NCI-H2081 treated with DMSO at 0.1 percent for 48 hours (cell line): Measurements from ENCODE around the gene GPATCH4.
"Not testable (repeated sequence)": the region's sequence is repeated elsewhere in the genome, so short reads cannot be mapped to it uniquely, and the experiment has no call there.

Experiments used
- DNase-seq: peaks from one replicate; lab custom pipeline; 2025; lab: John Stamatoyannopoulos, UW

Gene GPATCH4

DNA sequence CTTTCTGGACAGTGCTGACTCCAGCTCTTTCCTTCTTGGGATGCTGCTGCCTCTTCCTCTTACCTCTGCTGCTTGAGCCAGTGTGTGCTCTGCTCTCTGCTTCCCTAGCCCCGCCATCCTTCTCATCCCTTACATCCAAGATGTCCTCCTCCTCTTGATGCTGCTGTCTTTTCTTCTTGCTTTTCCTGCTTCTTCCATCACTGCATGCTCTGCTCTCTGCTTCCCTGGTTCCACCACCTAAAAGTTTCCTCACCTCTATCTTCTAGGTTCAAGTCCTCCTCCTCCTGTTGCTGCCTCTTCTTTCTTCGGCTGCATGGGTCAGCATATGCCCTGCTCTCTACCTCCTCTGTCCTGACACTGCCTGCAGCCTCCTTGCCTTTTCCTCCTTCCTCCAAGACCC lies 6.3 kb downstream of the GPATCH4 start:
- no peak for DNase-seq

DNA sequence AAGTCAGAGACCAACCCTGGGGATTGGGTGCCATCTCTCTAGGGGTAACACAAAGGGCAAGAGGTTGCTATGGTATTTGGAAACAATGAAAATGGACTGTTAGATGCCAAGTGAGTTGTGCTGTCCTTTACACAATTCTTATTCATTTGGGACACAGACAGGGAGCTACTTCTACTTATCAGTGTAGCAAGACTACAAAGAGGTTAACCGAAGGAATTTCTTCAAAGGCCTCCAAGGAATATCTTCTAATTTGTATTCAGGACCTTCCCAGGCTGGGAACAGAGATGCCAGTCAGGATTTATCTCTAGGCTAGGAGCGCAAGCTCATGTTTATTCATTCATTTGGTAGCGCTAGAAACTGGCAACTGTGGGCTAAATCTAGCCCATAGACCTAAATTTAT lies 7.1 kb downstream of the GPATCH4 start:
- no peak for DNase-seq

DNA sequence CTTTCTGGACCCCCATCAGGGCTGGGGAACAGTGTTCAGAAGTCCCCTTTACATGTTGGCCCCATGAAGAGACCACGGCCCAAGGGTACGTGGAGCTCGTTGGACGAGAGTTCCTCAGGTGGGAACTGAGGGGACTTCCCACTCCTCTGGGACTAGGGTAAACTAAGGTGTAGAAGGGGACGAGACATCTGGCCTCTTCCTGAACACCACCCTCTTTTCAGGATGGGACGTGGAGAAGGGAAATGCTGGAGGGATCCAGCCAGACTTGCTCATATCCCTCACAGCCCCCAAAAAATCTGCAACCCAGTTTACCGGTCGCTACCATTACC lies 7.7 kb downstream of the GPATCH4 start:
- no peak for DNase-seq

DNA sequence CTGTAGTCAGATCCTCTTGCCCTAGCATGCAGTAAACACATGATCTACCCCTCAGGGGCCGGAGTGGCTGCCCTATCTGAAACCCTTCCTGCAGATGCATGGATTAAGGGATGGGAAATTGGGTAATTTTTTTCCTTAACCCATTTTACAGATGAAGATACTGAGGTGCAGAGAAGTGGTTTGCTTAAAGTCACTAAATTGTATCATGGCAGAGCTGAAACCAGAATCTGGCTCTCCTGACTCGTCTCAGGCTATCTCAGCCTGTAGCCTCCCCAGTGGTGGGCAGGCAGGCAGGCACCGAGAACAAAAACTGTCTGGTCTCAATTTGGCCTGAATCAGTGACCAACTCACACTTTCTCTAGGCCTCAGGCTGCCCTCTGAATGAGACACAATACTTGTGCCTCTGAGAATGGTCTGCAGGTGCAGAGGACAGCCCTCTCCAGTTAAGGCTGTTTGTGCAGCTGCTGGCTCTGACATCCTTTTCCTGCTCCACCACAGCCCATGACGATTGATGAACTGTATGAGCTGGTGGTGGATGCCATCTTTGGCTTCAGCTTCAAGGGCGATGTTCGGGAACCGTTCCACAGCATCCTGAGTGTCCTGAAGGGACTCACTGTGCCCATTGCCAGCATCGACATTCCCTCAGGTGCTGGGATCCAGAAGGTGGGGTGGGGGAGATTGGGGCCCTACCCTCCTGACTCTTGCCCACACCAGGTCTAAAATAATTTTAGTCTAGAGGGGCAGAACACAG lies 8.2 kb downstream of the GPATCH4 start:
- DNase-seq, result peak; percentile 28

DNA sequence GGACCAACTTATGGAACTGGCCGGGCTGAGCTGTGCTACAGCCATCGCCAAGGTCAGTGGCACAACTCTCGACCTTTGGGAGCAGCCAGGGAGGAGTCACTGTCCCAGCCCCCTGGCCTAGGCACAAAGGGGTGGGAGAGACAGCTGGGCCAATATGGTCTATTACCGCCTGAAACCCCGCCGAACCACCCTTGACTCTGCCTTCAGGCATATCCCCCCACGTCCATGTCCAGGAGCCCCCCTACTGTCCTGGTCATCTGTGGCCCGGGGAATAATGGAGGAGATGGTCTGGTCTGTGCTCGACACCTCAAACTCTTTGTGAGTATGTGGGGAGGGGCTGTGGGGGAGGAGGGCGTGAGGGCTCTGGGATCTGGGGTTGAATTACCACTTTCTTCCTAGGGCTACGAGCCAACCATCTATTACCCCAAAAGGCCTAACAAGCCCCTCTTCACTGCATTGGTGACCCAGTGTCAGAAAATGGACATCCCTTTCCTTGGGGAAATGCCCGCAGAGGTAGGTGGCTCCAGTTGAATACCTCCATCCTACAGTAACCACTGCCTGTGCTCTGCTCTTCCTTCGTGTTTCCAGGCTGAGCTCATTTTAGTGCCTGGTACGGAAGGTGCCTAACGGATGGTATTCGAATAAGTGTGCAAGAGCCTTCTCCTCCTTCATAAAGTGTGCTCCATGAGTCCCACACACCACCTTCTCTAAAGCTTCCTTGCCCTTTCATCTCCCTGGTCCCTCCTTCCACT lies 8.9 kb downstream of the GPATCH4 start:
- DNase-seq, result no peak

DNA sequence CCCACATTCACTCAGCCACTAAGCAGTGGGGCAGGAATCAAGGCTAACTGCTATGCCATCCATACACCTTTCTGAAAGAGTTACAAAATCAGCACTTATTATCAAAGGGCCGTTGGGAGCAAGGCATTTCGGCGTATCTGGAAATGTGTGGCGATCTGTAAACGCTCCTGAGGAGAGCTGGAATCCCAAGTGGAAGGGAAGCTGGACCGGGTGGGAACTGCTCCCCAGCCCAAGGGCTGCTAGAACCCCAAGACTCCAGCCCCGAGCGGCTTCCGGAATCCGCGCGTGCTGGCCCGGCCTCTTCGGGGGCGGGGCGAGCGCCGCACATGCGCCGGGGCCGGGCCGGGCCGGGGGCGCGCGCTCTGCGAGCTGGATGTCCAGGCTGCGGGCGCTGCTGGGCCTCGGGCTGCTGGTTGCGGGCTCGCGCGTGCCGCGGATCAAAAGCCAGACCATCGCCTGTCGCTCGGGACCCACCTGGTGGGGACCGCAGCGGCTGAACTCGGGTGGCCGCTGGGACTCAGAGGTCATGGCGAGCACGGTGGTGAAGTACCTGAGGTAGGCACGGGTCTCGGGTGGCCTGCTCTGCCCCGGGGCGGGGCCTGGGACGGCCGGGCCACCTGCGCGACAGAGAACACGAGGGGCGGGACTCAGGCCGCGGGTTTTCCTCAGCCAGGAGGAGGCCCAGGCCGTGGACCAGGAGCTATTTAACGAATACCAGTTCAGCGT lies 9.7 kb downstream of the GPATCH4 start, which contains the start of gene NAXE:
Gene NAXE, plus strand, starts transcription at position 345 of the 726 bp plus-strand sequence. Its CDS starts 29 bp downstream, at position 374.
- peak; percentile 23 for DNase-seq

DNA sequence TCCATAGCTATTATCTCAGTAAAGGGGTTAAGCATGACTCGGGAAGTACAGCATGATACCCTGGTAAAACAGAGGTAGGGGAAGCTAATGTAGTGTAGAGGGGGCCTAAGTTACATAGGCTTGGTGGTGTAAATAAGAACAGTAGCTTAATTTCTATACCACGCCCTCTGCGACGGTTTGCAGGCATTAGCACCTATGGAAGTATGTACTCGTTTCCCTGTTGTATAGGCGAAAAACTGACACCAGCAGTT lies 10.2 kb downstream of the GPATCH4 start:
- no peak for DNase-seq

DNA sequence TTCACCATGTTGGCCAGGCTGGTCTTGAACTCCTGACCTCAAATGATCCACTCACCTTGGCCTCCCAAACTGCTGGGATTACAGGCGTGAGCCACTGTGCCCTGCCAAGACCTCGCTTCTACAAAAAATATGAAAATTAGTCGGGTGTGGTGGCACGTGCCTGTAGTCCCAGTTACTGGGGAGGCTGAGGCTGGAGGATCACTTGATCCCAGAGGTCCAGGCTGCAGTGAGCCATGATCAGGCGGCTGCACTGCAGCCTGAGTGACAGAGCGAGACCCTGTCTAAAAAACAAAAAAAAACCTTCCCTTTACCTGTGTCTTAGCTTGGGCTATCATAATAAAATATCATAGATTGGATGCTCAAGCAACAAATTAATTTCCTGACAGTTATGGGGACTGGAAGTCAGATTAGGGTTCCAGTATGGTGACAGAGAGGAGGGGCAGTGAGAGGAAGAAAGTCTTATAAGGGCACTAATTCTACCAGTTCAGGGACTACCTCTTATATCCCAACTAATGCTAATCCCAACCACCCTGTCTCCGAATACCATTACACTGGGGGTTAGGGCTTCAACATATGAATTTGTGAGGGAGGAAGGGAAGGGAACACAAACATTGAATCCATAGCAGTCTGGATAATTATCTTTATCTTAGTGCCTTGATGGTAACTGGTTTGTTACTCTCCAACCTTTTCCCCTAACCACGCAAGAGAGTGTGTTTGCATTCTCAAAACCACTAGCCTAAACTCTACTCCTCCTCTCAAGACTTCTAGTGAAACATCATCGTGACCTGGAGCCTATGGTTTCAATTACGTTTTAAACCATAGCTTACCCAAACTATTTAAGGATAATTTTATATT lies 10.7 kb downstream of the GPATCH4 start:
- DNase-seq, result no peak

DNA sequence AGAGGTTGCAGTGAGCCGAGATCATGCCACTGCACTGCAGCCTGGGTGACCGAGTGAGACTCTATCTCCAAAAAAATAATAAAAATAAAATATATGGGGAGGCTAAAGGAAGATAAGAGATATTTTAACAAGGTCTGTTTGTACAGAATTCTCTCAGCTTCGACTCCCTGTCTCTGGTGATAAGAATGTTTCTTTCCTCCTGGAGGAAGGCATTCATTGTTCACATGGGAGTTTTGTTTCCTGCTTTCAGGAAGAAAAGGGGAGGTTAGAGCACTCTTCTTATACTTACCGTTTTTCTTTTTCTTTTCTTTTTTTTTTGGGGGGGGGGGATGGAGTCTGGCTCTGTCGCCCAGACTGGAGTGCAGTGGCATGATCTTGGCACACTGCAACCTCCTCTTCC lies 11.7 kb downstream of the GPATCH4 start:
- no peak for DNase-seq

DNA sequence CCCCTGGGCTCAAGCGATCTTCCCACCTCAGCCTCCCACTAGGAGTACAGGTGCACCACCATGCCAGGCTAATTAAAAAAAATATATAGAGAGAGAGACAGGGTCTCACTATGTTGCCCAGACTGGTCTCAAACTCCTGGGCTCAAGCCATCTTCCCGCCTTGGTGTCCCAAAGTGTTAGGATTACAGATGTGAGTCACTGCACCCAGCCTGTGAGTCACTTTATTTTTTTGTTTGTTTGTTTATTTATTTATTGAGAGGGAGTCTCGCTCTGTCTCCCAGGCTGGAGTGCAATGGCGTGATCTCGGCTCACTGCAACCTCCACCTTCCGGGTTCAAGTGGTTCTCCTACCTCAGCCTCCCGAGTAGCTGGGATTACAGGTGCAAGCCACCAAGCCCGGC lies 13.4 kb downstream of the GPATCH4 start:
- DNase-seq, result not testable (repeated sequence)

DNA sequence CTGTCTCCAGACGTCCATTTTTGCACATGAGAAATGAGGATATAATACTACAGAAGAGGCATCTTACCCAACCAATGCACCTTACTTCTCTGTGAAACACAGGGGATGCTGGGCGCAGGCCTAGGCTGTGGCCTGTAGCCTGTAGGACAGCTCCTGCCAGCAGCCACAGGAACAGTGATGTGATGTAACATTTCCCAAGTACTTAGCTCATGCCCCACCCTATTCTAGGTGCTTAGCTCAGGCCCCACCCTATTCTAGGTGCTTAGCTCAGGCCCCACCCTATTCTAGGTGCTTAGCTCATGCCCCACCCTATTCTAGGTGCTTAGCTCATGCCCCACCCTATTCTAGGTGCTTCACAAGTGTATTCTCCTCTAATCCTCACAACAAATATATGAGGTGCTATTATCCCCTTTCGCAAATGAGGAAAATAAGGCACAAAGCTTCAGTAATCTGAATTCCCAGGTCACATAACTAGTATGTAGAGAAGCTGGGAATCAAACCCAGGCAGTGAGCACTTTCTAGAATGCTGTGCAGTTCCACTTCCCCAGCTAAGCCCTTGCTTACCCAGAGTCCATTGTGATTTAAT lies 14.3 kb downstream of the GPATCH4 start:
- DNase-seq, result no peak

DNA sequence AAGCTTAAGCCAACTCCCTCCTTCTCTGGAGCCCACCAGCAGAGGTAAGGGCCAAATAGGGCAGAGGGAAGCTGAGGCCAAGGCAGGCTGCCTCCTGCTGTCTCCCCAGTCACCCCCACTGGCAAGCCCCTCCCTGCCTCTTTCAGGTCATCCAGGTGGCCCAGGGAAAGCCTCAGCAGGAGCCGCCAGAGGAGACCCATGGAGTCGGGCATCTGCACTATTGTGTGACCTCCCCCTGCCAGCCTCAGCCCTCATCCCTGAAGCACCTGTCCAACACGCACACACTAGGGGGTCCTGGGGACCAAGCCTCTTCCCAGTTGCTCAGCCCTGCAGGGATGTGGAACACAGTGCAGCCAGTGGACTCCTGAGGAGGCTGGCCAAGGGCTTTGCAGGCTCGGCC lies 15.0 kb downstream of the GPATCH4 start:
- DNase-seq, result no peak

DNA sequence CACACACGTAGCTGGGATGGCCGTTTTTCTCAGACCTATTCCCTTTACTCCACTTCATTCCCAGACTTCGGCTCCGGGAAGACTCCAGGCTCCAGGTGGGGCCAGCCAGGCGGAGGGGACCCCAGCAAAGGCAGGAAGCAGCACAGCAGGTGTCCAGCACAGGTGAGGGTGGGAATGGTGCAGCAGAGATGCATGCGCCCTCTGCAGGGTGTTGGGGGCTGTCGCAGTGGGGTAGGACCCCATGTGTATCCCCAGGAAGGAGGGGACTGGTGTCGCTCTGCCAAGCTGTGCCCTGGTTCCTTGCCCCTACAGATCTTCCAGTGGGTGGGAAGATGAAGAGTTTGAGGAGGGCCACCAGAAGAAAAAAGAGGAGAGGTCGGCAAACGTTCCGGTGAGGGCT lies 16.5 kb downstream of the GPATCH4 start:
- no peak for DNase-seq

DNA sequence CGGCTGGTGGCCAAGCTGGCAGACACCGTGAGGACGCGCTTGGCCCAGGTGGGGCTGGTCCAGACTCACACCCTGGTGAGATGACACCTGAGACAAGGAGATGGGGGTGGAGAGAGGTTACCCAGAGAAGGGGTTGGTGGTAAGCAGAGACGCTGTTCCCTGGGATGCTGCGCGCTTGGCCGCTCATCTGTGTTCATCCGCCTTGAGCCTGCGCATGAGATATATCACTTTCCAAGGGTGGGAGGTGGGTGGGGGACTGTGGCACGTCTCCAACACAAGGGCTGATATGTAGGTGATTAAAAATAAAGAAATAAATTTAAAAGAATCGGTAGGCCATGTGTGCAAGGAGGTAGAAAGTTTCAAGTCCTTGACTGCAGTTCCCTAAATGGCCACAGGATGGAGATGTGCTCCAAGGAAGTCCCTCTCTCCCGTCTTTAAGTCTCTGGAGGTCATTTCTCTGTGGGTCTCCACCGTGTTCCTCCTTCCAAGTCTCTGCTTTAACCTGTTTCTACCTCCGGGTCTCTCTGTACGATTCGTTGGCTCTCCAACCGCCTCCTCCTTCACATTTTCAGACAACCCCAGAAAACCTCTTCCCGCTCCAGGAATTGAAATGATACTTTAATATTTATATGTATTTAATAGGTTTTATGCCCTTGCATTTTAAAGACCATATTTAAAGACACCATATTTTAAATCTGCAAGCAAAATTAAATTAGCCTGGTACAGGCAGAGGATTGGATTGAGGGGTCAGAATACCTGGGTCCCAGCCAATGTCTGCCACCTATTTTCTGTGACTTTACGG lies 17.3 kb downstream of the GPATCH4 start:
- peak; percentile 30 for DNase-seq

DNA sequence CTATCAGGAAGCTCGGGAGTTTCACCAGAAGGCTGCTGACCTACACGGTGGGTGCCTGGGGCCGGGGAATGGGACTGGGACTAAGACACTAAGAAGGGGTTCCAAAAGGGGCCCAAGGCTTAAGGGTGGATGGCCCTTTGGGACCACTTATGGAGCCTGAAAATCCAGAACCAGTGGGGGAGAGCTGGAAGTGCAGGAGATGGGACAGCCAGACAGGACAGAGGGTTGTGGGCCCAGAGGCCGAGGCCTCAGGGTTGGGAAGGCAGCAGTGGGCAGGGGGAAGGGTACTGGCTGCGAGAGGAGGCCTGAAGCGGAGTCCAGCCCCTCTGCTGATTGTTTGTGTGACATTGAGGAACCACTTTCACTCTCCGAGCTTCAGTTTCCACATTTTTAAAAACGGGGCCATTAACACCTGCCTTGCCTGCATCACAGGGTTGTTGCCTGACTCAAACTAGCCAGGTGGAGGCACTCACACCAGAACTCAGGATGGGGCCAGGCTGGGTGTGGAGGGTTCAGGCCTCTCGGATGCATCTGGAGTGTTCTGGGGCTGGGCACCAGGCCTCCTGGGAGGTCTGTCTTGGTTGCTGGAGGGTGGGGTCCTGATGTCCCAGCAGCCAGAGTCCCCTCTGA lies 18.8 kb downstream of the GPATCH4 start:
- no peak for DNase-seq

DNA sequence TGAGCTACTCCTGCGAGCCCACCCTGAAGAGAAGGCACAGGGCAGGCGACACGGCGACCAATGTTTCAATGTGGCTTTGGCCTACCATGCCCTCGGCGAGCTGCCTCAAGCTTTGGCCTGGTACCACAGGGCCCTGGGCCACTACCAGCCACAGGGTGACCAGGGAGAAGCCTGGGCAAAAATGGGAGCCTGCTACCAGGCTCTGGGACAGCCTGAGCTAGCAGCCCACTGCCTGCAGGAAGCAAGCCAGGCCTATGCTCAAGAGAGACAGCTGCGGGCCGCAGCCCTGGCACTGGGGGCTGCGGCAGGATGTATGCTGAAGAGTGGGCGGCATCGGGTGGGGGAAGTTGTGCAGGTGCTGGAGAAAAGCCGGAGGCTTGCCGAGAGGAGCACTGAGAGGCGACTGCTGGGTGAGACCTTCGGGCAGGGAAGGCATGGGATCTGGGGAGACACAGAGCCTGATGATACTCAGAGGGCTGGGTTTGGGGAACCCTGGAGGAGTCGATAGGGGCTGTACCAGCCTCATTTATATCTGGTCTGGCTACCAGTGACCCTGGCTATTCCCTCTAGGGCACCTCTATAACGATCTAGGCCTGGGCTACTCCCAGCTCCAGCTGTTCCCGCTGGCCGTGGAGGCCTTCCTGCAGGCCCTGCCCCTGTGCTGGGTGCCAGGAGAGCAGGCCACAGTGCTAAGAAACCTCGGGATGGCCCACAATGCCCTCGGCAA lies 19.5 kb downstream of the GPATCH4 start:
- no peak for DNase-seq

DNA sequence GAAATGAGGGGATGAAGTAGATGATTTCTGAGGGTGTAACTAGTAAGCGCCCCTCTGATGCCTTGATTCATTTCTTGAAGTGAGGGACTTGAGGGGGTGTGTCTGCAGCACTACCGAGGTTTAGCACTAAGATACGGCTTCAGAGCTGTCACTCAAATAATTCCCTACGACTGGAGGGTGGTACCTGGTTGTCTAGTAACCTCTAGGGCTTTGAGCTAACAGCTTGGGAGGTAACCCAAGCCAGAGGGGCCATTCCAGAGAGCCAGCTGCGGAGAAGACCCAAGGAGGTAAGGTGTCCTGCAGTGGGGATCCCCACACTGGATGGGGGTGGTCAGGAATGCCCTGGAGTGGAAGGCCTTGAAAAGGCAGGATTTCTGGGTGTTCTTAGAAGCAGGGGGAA lies 21.8 kb downstream of the GPATCH4 start, which contains the start of gene TTC24:
Gene TTC24, plus strand, starts transcription at position 252 of the 400 bp plus-strand sequence. CDS start 1,642 bp downstream, outside the sequence.
- DNase-seq, result no peak

DNA sequence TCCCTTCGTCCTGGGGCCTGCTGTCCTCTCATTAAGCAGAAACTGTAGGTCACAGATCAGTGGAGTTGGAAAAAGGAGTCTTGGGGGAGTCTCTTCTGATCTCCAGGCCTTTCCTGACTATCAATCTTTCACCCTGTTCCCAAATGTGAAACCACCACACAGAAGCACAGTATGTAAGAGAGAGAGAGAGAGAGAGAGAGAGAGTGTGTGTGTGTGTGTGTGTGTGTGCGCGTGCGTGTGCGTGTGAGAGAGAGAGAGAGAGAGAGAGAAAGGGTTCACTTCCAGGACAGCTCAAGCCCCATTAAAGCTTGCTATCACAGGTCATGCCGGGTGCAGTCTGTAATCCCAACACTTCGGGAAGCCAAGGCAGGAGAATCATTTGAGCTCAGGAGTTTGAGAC lies 23.2 kb downstream of the GPATCH4 start:
- DNase-seq, result no peak

DNA sequence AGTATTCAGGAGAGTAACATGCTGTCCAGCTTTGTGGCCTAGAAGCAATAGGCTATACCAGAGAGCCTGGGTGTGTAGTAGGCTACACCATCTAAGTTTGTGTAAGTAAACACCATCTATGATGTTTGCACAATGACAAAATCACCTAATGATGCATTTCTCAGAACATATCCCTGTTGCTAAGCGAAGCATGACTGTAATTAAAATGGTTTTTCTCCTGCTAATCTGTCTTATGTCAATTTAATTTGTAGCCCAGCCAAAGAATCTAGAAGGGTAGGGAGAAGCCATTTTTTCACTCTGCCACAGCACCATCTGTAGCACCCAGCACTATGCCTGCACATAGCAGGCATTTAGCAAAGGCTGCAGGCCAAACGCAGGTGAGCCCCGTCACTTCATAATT lies 23.7 kb downstream of the GPATCH4 start:
- peak; percentile 93 for DNase-seq
